Mesendoderm (in vitro differentiated cells): ENCODE results near the gene PPP2R5E.

ENCODE experiments used
- DNase-seq: peaks from one replicate; pipeline ENCODE4 v3.0.0; 2013
- H2AK5ac ChIP-seq: 2 replicates; pipeline ENCODE4 v1.6.1; 2013; ENCODE audit warnings: low read length, inconsistent platforms
- H2BK120ac ChIP-seq: 2 replicates; pipeline ENCODE4 v1.6.1; 2013; ENCODE audit warnings: low read depth, mild to moderate bottlenecking, low read length, moderate library complexity, mixed read lengths
- H2BK15ac ChIP-seq: replicated peaks from 2 replicates; pipeline ENCODE4 v1.6.1; 2013; ENCODE audit warnings: low read depth, mild to moderate bottlenecking, moderate library complexity
- H2BK5ac ChIP-seq: 2 replicates; pipeline ENCODE4 v1.6.1; 2013; ENCODE audit warnings: low read length, inconsistent platforms
- H3K18ac ChIP-seq: 2 replicates; pipeline ENCODE4 v1.6.1; 2013; ENCODE audit warnings: mild to moderate bottlenecking, low read length, mixed read lengths
- H3K23ac ChIP-seq: one replicate; pipeline ENCODE4 v1.6.1; 2013; ENCODE audit warnings: low read length
- H3K27ac ChIP-seq: 2 replicates; pipeline ENCODE4 v1.5.1; 2013; ENCODE audit warnings: low read depth, mild to moderate bottlenecking, inconsistent platforms, low read length, moderate library complexity
- H3K27me3 ChIP-seq: 2 replicates; pipeline ENCODE4 v1.6.1; 2013; ENCODE audit warnings: low read length, control low read depth, mild to moderate bottlenecking, inconsistent platforms; ENCODE audit not compliant: insufficient read depth, poor library complexity
- H3K36me3 ChIP-seq: 2 replicates; pipeline ENCODE4 v1.6.1; 2013; ENCODE audit warnings: low read length, inconsistent platforms; ENCODE audit not compliant: control insufficient read depth, insufficient read depth
- H3K4ac ChIP-seq: one replicate; pipeline ENCODE4 v1.6.1; 2013; ENCODE audit warnings: low read depth, mild to moderate bottlenecking, low read length, moderate library complexity
- H3K4me1 ChIP-seq: 2 replicates; pipeline ENCODE4 v1.6.1; 2013; ENCODE audit warnings: low read depth, low read length, inconsistent platforms; ENCODE audit not compliant: control insufficient read depth
- H3K4me2 ChIP-seq: 2 replicates; pipeline ENCODE4 v1.6.1; 2013; ENCODE audit warnings: low read length
- H3K4me3 ChIP-seq: 2 replicates; pipeline ENCODE4 v1.5.1; 2013; ENCODE audit warnings: mild to moderate bottlenecking, low read length
- H3K56ac ChIP-seq: one replicate; pipeline ENCODE4 v1.6.1; 2013; ENCODE audit warnings: low read length
- H3K79me1 ChIP-seq: 2 replicates; pipeline ENCODE4 v1.6.1; 2013; ENCODE audit warnings: low read length, inconsistent platforms
- H3K79me2 ChIP-seq: 2 replicates; pipeline ENCODE4 v1.6.1; 2013; ENCODE audit warnings: mild to moderate bottlenecking, low read length; ENCODE audit not compliant: control insufficient read depth, insufficient read depth
- H3K9ac ChIP-seq: 2 replicates; pipeline ENCODE4 v1.6.1; 2013; ENCODE audit warnings: low read length, inconsistent platforms
- H4K5ac ChIP-seq: one replicate; pipeline ENCODE4 v1.6.1; 2013; ENCODE audit warnings: low read length
- H4K8ac ChIP-seq: one replicate; pipeline ENCODE4 v1.6.1; 2013; ENCODE audit warnings: low read depth, mild to moderate bottlenecking, control low read depth, low read length, moderate library complexity
- WGBS: extraction: QIAGEN DNeasy Blood & Tissue Kit; methylation state at CpG from one replicate; pipeline ENCODE4 v1.1.7; 2013; ENCODE audit warnings: low lambda C conversion rate, missing lambda C conversion rate; ENCODE audit not compliant: insufficient coverage; ENCODE audit errors: extremely low coverage; 5-methylcytosine and 5-hydroxymethylcytosine counted together

Gene PPP2R5E

GRCh38 chr14:63468294-63468693 is 74.9 kb downstream of the PPP2R5E start:
- Histone ChIP-seq H2AK5ac (no peak overlapping the region), H2BK15ac (no peak overlapping the region), H3K79me1 (peaks cover 10% of the 10 kb centered on the region), H3K4ac (no peak overlapping the region), H3K18ac (no peak overlapping the region), H3K4me1 (peaks cover 3% of the 10 kb centered on the region), H3K4me3 (no peak overlapping the region), H3K4me2 (no peak overlapping the region), H3K23ac (no peak overlapping the region), H4K8ac (no peak overlapping the region), H3K56ac (no peak overlapping the region), H3K27ac (no peak overlapping the region), H3K79me2 (peaks cover 27% of the 10 kb centered on the region), H3K9ac (no peak overlapping the region), H2BK5ac (no peak overlapping the region), H3K36me3 (no peaks in the 10 kb centered on the region), H4K5ac (no peak overlapping the region), H2BK120ac (no peak overlapping the region), H3K27me3 (no peaks in the 10 kb centered on the region)
- WGBS: no CpG with 5 or more reads among the region's 1 CpG
- DNase-seq: peak; percentile 79

- Histone ChIP-seq H3K27ac (no peak overlapping the region), H3K4me1 (no peaks in the 10 kb centered on the region)
Measured at GRCh38 chr14:63467440-63468072, 75.6 kb downstream of the PPP2R5E start.

GRCh38 chr14:63465347-63465746 is 77.8 kb downstream of the PPP2R5E start:
- H3K18ac ChIP-seq: no peak overlapping the region
- H2BK5ac ChIP-seq: no peak overlapping the region
- H3K9ac ChIP-seq: no peak overlapping the region
- H3K4me1 ChIP-seq: no peaks in the 10 kb centered on the region
- no peak overlapping the region for H4K5ac ChIP-seq
- no peak overlapping the region for H2AK5ac ChIP-seq
- no peaks in the 10 kb centered on the region for H3K27me3 ChIP-seq
- WGBS: no CpG with 5 or more reads among the region's 8 CpGs
- H3K36me3 ChIP-seq: no peaks in the 10 kb centered on the region
- H3K4ac ChIP-seq: no peak overlapping the region
- no peak overlapping the region for H3K23ac ChIP-seq
- H3K4me2 ChIP-seq: no peak overlapping the region
- no peak overlapping the region for H4K8ac ChIP-seq
- DNase-seq: no peak
- no peak overlapping the region for H2BK15ac ChIP-seq
- H3K56ac ChIP-seq: no peak overlapping the region
- no peak overlapping the region for H3K4me3 ChIP-seq
- H3K79me1 ChIP-seq: peaks cover 12% of the 10 kb centered on the region
- no peak overlapping the region for H2BK120ac ChIP-seq
- peaks cover 18% of the 10 kb centered on the region for H3K79me2 ChIP-seq
- H3K27ac ChIP-seq: no peak overlapping the region

More at GRCh38 chr14:63467440-63468072, 75.6 kb downstream of the PPP2R5E start:
- H2BK15ac ChIP-seq: no peak overlapping the region
- no peak overlapping the region for H2BK5ac ChIP-seq
- peak overlapping the region; percentile 25 for H3K56ac ChIP-seq
- no peaks in the 10 kb centered on the region for H3K27me3 ChIP-seq
- H2AK5ac ChIP-seq: no peak overlapping the region
- no CpG with 5 or more reads among the region's 4 CpGs for WGBS
- no peak overlapping the region for H3K9ac ChIP-seq
- no peak overlapping the region for H3K23ac ChIP-seq
- no peak overlapping the region for H2BK120ac ChIP-seq
- H3K79me1 ChIP-seq: peaks cover 10% of the 10 kb centered on the region
- H3K4ac ChIP-seq: no peak overlapping the region
- H4K5ac ChIP-seq: no peak overlapping the region
- no peak overlapping the region for H3K18ac ChIP-seq
- no peak overlapping the region for H3K4me3 ChIP-seq
- DNase-seq: no peak
- no peak overlapping the region for H4K8ac ChIP-seq
- no peak overlapping the region for H3K4me2 ChIP-seq
- no peaks in the 10 kb centered on the region for H3K36me3 ChIP-seq
- peaks cover 24% of the 10 kb centered on the region for H3K79me2 ChIP-seq

- Histone ChIP-seq H3K4me1 (no peaks in the 10 kb centered on the region), H2BK5ac (no peak overlapping the region), H4K8ac (no peak overlapping the region), H4K5ac (no peak overlapping the region), H3K4ac (no peak overlapping the region), H3K9ac (no peak overlapping the region), H3K18ac (no peak overlapping the region), H3K79me2 (peaks cover 13% of the 10 kb centered on the region), H3K27ac (no peak overlapping the region), H3K27me3 (no peaks in the 10 kb centered on the region), H2BK120ac (no peak overlapping the region), H3K56ac (no peak overlapping the region), H3K36me3 (no peaks in the 10 kb centered on the region), H2BK15ac (no peak overlapping the region), H3K79me1 (peaks cover 13% of the 10 kb centered on the region), H3K4me2 (no peak overlapping the region), H3K23ac (no peak overlapping the region), H3K4me3 (no peak overlapping the region), H2AK5ac (no peak overlapping the region)
- no peak for DNase-seq
- whole genome bisulfite sequencing: no CpG with 5 or more reads among the region's 4 CpGs
Measured at GRCh38 chr14:63460680-63461369, 82.4 kb downstream of the PPP2R5E start.

- DNase-seq: no peak
- Histone ChIP-seq H2BK15ac (no peak overlapping the region), H3K27ac (no peak overlapping the region), H3K23ac (no peak overlapping the region), H2BK120ac (no peak overlapping the region), H3K56ac (no peak overlapping the region), H4K8ac (no peak overlapping the region), H2AK5ac (no peak overlapping the region), H3K4me1 (no peaks in the 10 kb centered on the region), H3K36me3 (no peaks in the 10 kb centered on the region), H3K9ac (no peak overlapping the region), H4K5ac (no peak overlapping the region), H2BK5ac (no peak overlapping the region), H3K4me2 (no peak overlapping the region), H3K18ac (no peak overlapping the region), H3K27me3 (no peaks in the 10 kb centered on the region), H3K79me2 (peaks cover 17% of the 10 kb centered on the region), H3K4me3 (no peak overlapping the region), H3K4ac (no peak overlapping the region), H3K79me1 (peaks cover 19% of the 10 kb centered on the region)
- no CpG with 5 or more reads among the region's 6 CpGs for WGBS
Measured at GRCh38 chr14:63459738-63460137, 83.4 kb downstream of the PPP2R5E start.
